Measurements from ENCODE around the gene FRMD4B.

Gene FRMD4B

DNA sequence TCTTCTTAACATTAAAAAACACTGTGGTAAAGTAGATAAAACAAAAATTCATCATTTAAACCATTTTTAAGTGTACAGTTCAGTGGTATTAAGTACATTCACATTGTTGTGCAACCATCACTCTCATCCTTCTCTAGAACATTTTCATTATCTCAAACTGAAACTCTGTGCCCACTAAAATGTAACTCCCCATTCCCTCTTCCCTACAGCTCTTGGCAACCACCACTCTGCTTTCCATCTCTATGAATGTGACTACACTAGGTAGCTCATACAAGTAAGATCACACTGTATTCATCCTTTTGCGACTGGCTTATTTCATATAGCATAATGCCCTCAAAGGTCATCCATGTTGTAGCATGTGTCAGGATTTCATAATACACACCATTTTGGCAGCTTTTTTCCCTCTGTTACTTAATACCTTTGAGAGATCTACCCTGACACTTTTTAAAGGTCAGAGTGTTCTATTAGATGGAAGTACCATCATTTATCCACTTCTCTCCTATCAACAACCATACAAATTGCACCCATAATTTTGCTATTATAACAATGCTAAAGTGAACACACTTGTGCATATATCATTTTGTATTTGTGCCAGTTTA lies 42.9 kb upstream of the FRMD4B start:
- no peaks in the 10 kb centered on the region for H3K36me3 ChIP-seq (ENCODE audit: insufficient read depth, low read length)
- H3K27me3 ChIP-seq (ENCODE audit: insufficient read depth, low read length): no peaks in the 10 kb centered on the region
- H3K9me3 ChIP-seq (ENCODE audit: low read length): no peaks in the 10 kb centered on the region
- no peak overlapping the region for H3K4me3 ChIP-seq (ENCODE audit: low read depth, low read length, poor library complexity, severe bottlenecking)
- no peaks in the 10 kb centered on the region for H3K79me2 ChIP-seq (ENCODE audit: insufficient read depth, low read length)
- H3K27ac ChIP-seq (ENCODE audit: low read depth, low read length, poor library complexity, severe bottlenecking): no peak overlapping the region
- no peaks in the 10 kb centered on the region for H4K20me1 ChIP-seq (ENCODE audit: insufficient read depth, low read length)
- TF ChIP-seq EZH2 (IDR thresholded peaks at IDR 0.05; ENCODE audit: borderline replicate concordance, low read length): no peak
- TF ChIP-seq, protein P1, sequence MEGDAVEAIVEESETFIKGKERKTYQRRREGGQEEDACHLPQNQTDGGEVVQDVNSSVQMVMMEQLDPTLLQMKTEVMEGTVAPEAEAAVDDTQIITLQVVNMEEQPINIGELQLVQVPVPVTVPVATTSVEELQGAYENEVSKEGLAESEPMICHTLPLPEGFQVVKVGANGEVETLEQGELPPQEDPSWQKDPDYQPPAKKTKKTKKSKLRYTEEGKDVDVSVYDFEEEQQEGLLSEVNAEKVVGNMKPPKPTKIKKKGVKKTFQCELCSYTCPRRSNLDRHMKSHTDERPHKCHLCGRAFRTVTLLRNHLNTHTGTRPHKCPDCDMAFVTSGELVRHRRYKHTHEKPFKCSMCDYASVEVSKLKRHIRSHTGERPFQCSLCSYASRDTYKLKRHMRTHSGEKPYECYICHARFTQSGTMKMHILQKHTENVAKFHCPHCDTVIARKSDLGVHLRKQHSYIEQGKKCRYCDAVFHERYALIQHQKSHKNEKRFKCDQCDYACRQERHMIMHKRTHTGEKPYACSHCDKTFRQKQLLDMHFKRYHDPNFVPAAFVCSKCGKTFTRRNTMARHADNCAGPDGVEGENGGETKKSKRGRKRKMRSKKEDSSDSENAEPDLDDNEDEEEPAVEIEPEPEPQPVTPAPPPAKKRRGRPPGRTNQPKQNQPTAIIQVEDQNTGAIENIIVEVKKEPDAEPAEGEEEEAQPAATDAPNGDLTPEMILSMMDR (IDR thresholded peaks at IDR 0.05; ENCODE audit: low read length): no peak
- H3K4me2 ChIP-seq (ENCODE audit: low read length): no peak overlapping the region
- H3K4me1 ChIP-seq (ENCODE audit: insufficient read depth, low read length, severe bottlenecking): no peaks in the 10 kb centered on the region
- no peak overlapping the region for H2AFZ ChIP-seq (ENCODE audit: low read length)
- H3K9me2 ChIP-seq (ENCODE audit: low read depth, low read length): no peaks in the 10 kb centered on the region
- H3K9ac ChIP-seq (ENCODE audit: low read length): no peak overlapping the region
- H3F3A ChIP-seq (ENCODE audit: insufficient read depth, low read length): no peaks in the 10 kb centered on the region

GRCh38 chr3:69426967-69427304 lies 41.0 kb upstream of the FRMD4B start:
- no peaks in the 10 kb centered on the region for H3F3A ChIP-seq (ENCODE audit: insufficient read depth, low read length)
- no peaks in the 10 kb centered on the region for H3K79me2 ChIP-seq (ENCODE audit: insufficient read depth, low read length)
- TF ChIP-seq, protein P1 (IDR thresholded peaks at IDR 0.05; ENCODE audit: low read length): no peak
- TF ChIP-seq EZH2 (IDR thresholded peaks at IDR 0.05; ENCODE audit: borderline replicate concordance, low read length): no peak

GRCh38 chr3:69426291-69426966 lies 40.5 kb upstream of the FRMD4B start:
- H3K27ac ChIP-seq (ENCODE audit: low read depth, low read length, poor library complexity, severe bottlenecking): no peak overlapping the region
- no peaks in the 10 kb centered on the region for H3F3A ChIP-seq (ENCODE audit: insufficient read depth, low read length)
- TF ChIP-seq, protein P1 (IDR thresholded peaks at IDR 0.05; ENCODE audit: low read length): no peak
- no peak for TF ChIP-seq EZH2 (IDR thresholded peaks at IDR 0.05; ENCODE audit: borderline replicate concordance, low read length)

More at GRCh38 chr3:69426967-69427304, 41.0 kb upstream of the FRMD4B start:
- Histone ChIP-seq H3K9ac (ENCODE audit: low read length) (no peak overlapping the region), H2AFZ (ENCODE audit: low read length) (no peak overlapping the region), H3K4me2 (ENCODE audit: low read length) (no peak overlapping the region), H3K27me3 (ENCODE audit: insufficient read depth, low read length) (no peaks in the 10 kb centered on the region), H3K4me1 (ENCODE audit: insufficient read depth, low read length, severe bottlenecking) (no peaks in the 10 kb centered on the region), H3K27ac (ENCODE audit: low read depth, low read length, poor library complexity, severe bottlenecking) (no peak overlapping the region), H3K9me3 (ENCODE audit: low read length) (no peaks in the 10 kb centered on the region), H4K20me1 (ENCODE audit: insufficient read depth, low read length) (no peaks in the 10 kb centered on the region), H3K36me3 (ENCODE audit: insufficient read depth, low read length) (no peaks in the 10 kb centered on the region), H3K9me2 (ENCODE audit: low read depth, low read length) (no peaks in the 10 kb centered on the region), H3K4me3 (ENCODE audit: low read depth, low read length, poor library complexity, severe bottlenecking) (no peak overlapping the region)

More at GRCh38 chr3:69426291-69426966, 40.5 kb upstream of the FRMD4B start:
- Histone ChIP-seq H3K9me2 (ENCODE audit: low read depth, low read length) (no peaks in the 10 kb centered on the region), H2AFZ (ENCODE audit: low read length) (no peak overlapping the region), H3K9me3 (ENCODE audit: low read length) (no peaks in the 10 kb centered on the region), H3K4me3 (ENCODE audit: low read depth, low read length, poor library complexity, severe bottlenecking) (no peak overlapping the region), H3K79me2 (ENCODE audit: insufficient read depth, low read length) (no peaks in the 10 kb centered on the region), H4K20me1 (ENCODE audit: insufficient read depth, low read length) (no peaks in the 10 kb centered on the region), H3K27me3 (ENCODE audit: insufficient read depth, low read length) (no peaks in the 10 kb centered on the region), H3K4me1 (ENCODE audit: insufficient read depth, low read length, severe bottlenecking) (no peaks in the 10 kb centered on the region), H3K36me3 (ENCODE audit: insufficient read depth, low read length) (no peaks in the 10 kb centered on the region), H3K9ac (ENCODE audit: low read length) (no peak overlapping the region), H3K4me2 (ENCODE audit: low read length) (no peak overlapping the region)

Measured in OCI-LY1 (cell line).